Measurements from ENCODE around the gene ZBTB12. TPM values are rescaled to one million over a fixed set of nuclear protein-coding genes. Genes with fewer than 3 reads are reported as not detected.
"Not testable (repeated sequence)": the region's sequence is repeated elsewhere in the genome, so short reads cannot be mapped to it uniquely, and the experiment has no call there.

Gene ZBTB12
- total and polyA plus RNA-seq, 5 experiments from 2014 or later, result 3.1 to 3.7 TPM; not detected in 3

GRCh38 chr6:31865205-31866118 lies 36.4 kb downstream of the ZBTB12 start:
- peaks cover 16 to 30% (median 26%) of the 10 kb centered on the region in 4 donors for H3K4me1 Mint-ChIP-seq
- no peaks in the 10 kb centered on the region for H3K9me3 Mint-ChIP-seq
- POLR2A ChIA-PET, result interaction anchor here (1.0 kb wide), 1 partner anchor 203 kb away, joined by 4 read pairs; no protein-coding TSS in a partner anchor
- peak overlapping the region in 3 of 10 donors; percentile 7 to 42 (median 22) for H3K4me3 Mint-ChIP-seq
- H3K27me3 Mint-ChIP-seq, result no peaks in the 10 kb centered on the region
- ATAC-seq, result no peak
- no peaks in the 10 kb centered on the region for H3K36me3 Mint-ChIP-seq
- H3K27ac Mint-ChIP-seq, result peak overlapping the region in 2 of 10 donors; percentile 43 to 59
- DNase-seq, result no peak

DNA sequence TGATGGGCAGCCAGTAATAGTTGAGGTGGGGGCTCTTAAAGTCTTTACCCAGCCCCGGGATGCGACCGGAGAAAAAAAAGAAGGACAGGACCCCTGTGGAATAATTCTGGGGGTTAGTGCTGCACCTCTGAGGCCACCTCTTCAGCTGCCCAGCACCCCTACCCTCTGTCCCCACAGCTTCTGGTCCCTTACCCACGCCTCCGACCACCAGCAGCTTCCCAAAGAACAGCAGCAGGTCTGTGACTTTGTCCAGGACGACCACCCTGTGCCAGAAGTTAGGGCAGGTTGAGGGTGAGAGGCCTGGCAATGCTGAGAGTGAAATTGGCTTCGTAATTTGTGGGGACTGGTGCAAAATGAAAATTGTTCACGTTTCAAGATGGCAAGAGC lies 37.1 kb downstream of the ZBTB12 start:
- POLR2A ChIA-PET, result interaction anchor here (1.0 to 3.2 kb wide), 2 partner anchors 33 to 202 kb away, joined by 4 to 30 read pairs; partner anchors contain the start of gene EHMT2
- H3K27me3 Mint-ChIP-seq, result no peaks in the 10 kb centered on the region
- peak overlapping the region in 2 of 10 donors; percentile 43 to 59 for H3K27ac Mint-ChIP-seq
- H3K4me3 Mint-ChIP-seq, result peak overlapping the region in 2 of 10 donors; percentile 97 to 98
- H3K36me3 Mint-ChIP-seq, result peaks cover 0 to 3% (median 0%) of the 10 kb centered on the region in 3 donors
- ATAC-seq, result no peak
- H3K9me3 Mint-ChIP-seq, result no peaks in the 10 kb centered on the region
- H3K4me1 Mint-ChIP-seq, result peaks cover 16 to 30% (median 27%) of the 10 kb centered on the region in 4 donors
- DNase-seq, result no peak

GRCh38 chr6:31864123-31864562 lies 37.7 kb downstream of the ZBTB12 start:
- H3K9me3 Mint-ChIP-seq, ATAC-seq, H3K27me3 Mint-ChIP-seq, DNase-seq, H3K36me3 Mint-ChIP-seq: not testable (repeated sequence)
- POLR2A ChIA-PET, result interaction anchor here (0.6 to 3.2 kb wide), 6 partner anchors 30 to 280 kb away, joined by 3 to 30 read pairs (median 4); partner anchors contain the start of genes EHMT2 and HSPA1B
- Mint-ChIP-seq H3K4me1 (peaks cover 16 to 30% (median 27%) of the 10 kb centered on the region in 4 donors), H3K4me3 (peak overlapping the region; percentile 87 to 98 (median 94)), H3K27ac (peak overlapping the region in 9 of 10 donors; percentile 90 to 98 (median 96))

GRCh38 chr6:31862344-31863235 lies 39.3 kb downstream of the ZBTB12 start, which contains the start of gene NEU1:
TSS of gene NEU1 (minus strand) at chr6:31862821. CDS start at chr6:31862776, 45 bp downstream.
- Mint-ChIP-seq H3K27me3 (no peaks in the 10 kb centered on the region), H3K4me1 (peaks cover 16 to 30% (median 27%) of the 10 kb centered on the region in 4 donors), H3K9me3 (no peaks in the 10 kb centered on the region), H3K36me3 (peaks cover 0 to 22% (median 0%) of the 10 kb centered on the region in 3 donors), H3K27ac (peak within 1 kb of the TSS; percentile 87 to 98 (median 96)), H3K4me3 (peak within 1 kb of the TSS; percentile 87 to 98 (median 94))
- ATAC-seq (peak; percentile 91 to 97), DNase-seq (peak; percentile 90 to 100 (median 99))
- POLR2A ChIA-PET, result interaction anchor here (0.5 to 3.2 kb wide), 19 partner anchors 10 to 1109 kb away, joined by 3 to 30 read pairs (median 4); partner anchors contain the start of genes ABHD16A, BAG6, C6orf47 and EHMT2

- H3K4me1 Mint-ChIP-seq, result peaks cover 16 to 30% (median 27%) of the 10 kb centered on the region in 4 donors
- peak overlapping the region; percentile 87 to 98 (median 94) for H3K4me3 Mint-ChIP-seq
- no peaks in the 10 kb centered on the region for H3K27me3 Mint-ChIP-seq
- DNase-seq (no peak), ATAC-seq (no peak)
- no peaks in the 10 kb centered on the region for H3K9me3 Mint-ChIP-seq
- POLR2A ChIA-PET, result interaction anchor here (0.6 to 3.2 kb wide), 9 partner anchors 10 to 1110 kb away, joined by 3 to 30 read pairs (median 6); partner anchors contain the start of genes BAG6, EHMT2, GPANK1 and ZBTB12
- H3K27ac Mint-ChIP-seq, result peak overlapping the region; percentile 87 to 98 (median 96)
- peaks cover 0 to 28% (median 5%) of the 10 kb centered on the region in 3 donors for H3K36me3 Mint-ChIP-seq
Measured at GRCh38 chr6:31861919-31862343, 40.0 kb downstream of the ZBTB12 start.

DNA sequence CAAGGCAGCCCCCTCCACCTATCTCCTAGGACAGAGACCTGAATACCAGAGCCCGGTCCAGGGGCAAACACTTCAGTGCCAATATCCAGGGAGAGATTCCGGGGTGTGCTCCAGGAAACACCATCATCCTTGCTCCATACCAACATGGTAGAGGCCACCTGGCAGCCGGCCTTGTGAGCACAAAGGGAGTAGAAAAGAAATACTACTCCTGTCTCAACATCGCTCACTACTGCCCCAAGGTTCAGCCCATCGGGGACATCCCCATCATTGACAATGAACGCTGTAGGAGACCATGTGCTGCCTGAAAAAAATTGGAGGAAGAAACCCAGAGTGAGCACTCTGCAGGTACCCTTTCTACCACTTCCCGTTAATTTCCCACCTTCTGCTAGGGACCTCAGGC lies 40.7 kb downstream of the ZBTB12 start:
- ATAC-seq (no peak), DNase-seq (no peak)
- H3K4me3 Mint-ChIP-seq, result peak overlapping the region in 9 of 10 donors; percentile 19 to 98 (median 91)
- no peaks in the 10 kb centered on the region for H3K9me3 Mint-ChIP-seq
- peaks cover 16 to 30% (median 27%) of the 10 kb centered on the region in 4 donors for H3K4me1 Mint-ChIP-seq
- POLR2A ChIA-PET, result no interaction called here
- H3K27me3 Mint-ChIP-seq, result no peaks in the 10 kb centered on the region
- H3K36me3 Mint-ChIP-seq, result peaks cover 0 to 29% (median 6%) of the 10 kb centered on the region in 3 donors
- peak overlapping the region in 2 of 10 donors; percentile 97 to 98 for H3K27ac Mint-ChIP-seq

GRCh38 chr6:31860349-31860748 lies 41.5 kb downstream of the ZBTB12 start:
- Mint-ChIP-seq H3K9me3 (no peaks in the 10 kb centered on the region), H3K4me1 (peaks cover 16 to 30% (median 27%) of the 10 kb centered on the region in 4 donors), H3K36me3 (peaks cover 0 to 29% (median 6%) of the 10 kb centered on the region in 3 donors), H3K27ac (no peak overlapping the region), H3K27me3 (no peaks in the 10 kb centered on the region), H3K4me3 (peak overlapping the region in 2 of 10 donors; percentile 34 to 39)
- DNase-seq (no peak), ATAC-seq (no peak)
- POLR2A ChIA-PET, result no interaction called here

GRCh38 chr6:31859923-31860322 lies 42.0 kb downstream of the ZBTB12 start:
- ATAC-seq (no peak), DNase-seq (no peak)
- Mint-ChIP-seq H3K9me3 (no peaks in the 10 kb centered on the region), H3K4me1 (peaks cover 16 to 30% (median 25%) of the 10 kb centered on the region in 4 donors), H3K36me3 (peaks cover 0 to 29% (median 6%) of the 10 kb centered on the region in 3 donors), H3K27me3 (no peaks in the 10 kb centered on the region), H3K4me3 (peak overlapping the region in 4 of 10 donors; percentile 21 to 69 (median 42)), H3K27ac (peak overlapping the region in 2 of 10 donors; percentile 50 to 71)
- POLR2A ChIA-PET, result interaction anchor here (0.7 kb wide), 1 partner anchor 301 kb away, joined by 3 read pairs; no protein-coding TSS in a partner anchor

GRCh38 chr6:31858707-31859106 lies 43.2 kb downstream of the ZBTB12 start:
- H3K27me3 Mint-ChIP-seq, result no peaks in the 10 kb centered on the region
- no peak overlapping the region for H3K27ac Mint-ChIP-seq

DNA sequence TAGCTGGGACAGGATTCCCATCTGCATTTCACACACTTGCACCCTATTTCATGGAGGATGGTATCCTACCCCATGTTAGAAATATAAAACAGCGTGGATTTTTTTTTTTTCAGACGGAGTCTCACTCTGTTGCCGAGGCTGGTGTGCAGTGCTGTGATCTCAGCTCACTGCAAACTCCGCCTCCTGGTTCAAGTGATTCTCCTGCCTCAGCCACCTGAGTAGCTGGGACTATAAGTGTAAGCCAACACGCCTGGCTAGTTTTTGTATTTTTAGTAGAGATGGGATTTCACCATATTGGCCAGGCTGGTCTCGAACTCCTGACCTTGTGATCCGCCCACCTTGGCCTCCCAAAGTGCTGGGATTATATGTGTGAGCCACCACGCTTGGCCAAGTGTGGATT lies 44.1 kb downstream of the ZBTB12 start:
- Mint-ChIP-seq H3K4me1 (peaks cover 11 to 18% (median 15%) of the 10 kb centered on the region in 4 donors), H3K27ac (peak overlapping the region in 2 of 10 donors; percentile 39 to 79), H3K36me3 (peaks cover 0 to 29% (median 6%) of the 10 kb centered on the region in 3 donors)
- not testable (repeated sequence) for ATAC-seq, H3K4me3 Mint-ChIP-seq, DNase-seq, H3K27me3 Mint-ChIP-seq, H3K9me3 Mint-ChIP-seq
- POLR2A ChIA-PET, result interaction anchor here (1.3 kb wide), 1 partner anchor 27 kb away, joined by 3 read pairs; no protein-coding TSS in a partner anchor

More at GRCh38 chr6:31858707-31859106, 43.2 kb downstream of the ZBTB12 start:
- H3K36me3 Mint-ChIP-seq, result peaks cover 0 to 29% (median 6%) of the 10 kb centered on the region in 3 donors
- POLR2A ChIA-PET, result no interaction called here
- no peak overlapping the region for H3K4me3 Mint-ChIP-seq
- H3K9me3 Mint-ChIP-seq, result no peaks in the 10 kb centered on the region
- DNase-seq, result no peak
- ATAC-seq, result no peak
- H3K4me1 Mint-ChIP-seq, result peaks cover 13 to 22% (median 21%) of the 10 kb centered on the region in 4 donors

DNA sequence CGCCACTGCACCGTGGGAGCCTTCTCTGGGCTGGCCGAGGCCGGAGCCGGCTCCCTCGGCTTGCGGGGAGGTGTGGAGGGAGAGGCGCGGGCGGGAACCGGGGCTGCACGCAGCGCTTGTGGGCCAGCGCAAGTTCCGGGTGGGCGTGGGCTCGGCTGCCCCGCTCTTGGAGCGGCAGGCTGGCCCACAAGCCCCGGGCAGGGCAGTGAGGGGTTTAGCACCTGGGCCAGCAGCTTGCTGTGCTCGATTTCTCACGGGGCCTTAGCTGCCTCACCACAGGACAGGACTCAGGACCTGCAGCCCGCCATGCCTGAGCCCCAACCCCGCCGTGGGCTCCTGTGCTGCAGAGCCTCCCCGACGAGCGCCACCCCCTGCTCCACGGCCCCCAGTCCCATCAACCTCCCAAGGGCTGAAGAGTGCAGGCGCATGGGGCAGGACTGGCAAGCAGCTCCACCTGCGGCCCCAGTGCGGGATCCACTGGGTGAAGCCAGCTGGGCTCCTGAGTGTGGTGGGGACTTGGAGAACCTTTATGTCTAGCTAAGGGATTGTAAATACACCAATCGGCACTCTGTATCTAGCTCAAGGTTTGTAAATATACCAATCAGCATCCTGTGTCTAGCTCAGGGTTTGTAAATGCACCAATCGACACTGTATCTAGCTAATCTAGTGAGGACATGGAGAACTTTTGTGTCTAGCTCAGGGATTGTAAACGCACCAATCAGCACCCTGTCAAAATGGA lies 49.7 kb downstream of the ZBTB12 start:
- not testable (repeated sequence) for DNase-seq, H3K27ac Mint-ChIP-seq, H3K4me3 Mint-ChIP-seq, ATAC-seq, H3K36me3 Mint-ChIP-seq, H3K27me3 Mint-ChIP-seq, H3K4me1 Mint-ChIP-seq, H3K9me3 Mint-ChIP-seq
- POLR2A ChIA-PET, result interaction anchor here (0.7 kb wide), 1 partner anchor 10 kb away, joined by 3 read pairs; the partner anchor contains the start of gene NEU1

Data from naive thymus-derived CD8-positive, alpha-beta T cell (primary cell).